ENCODE results near the gene WDPCP. TPM values are rescaled to one million over a fixed set of nuclear protein-coding genes. Genes with fewer than 3 reads are reported as not detected.

The WDPCP gene
- total and polyA plus RNA-seq, 2 of the 13 experiments (the other 11 are each of a cell fraction or from before 2014, with no cell fraction given) = 2.9 to 5.2 TPM

GRCh38 chr2:63596401-63596883 lies 8.2 kb upstream of the WDPCP start (continued):
- TF ChIP-seq TFE3 (CRISPR knock-in tag; IDR thresholded peaks at IDR 0.05) (peak; percentile 57; the same call in 1 of the 2 replicates), GABPA (IDR thresholded peaks at IDR 0.05; ENCODE audit: low read depth, low read length) (no peak), GABPA (CRISPR knock-in tag; IDR thresholded peaks at IDR 0.05; ENCODE audit: low read depth) (peak; percentile 34; the same call in 1 of the 2 replicates), HDAC6 (IDR thresholded peaks at IDR 0.05; ENCODE audit: low read depth, low read length) (no peak), ZMYM4 (CRISPR knock-in tag; IDR thresholded peaks at IDR 0.05) (peak; percentile 76), MAFF (IDR thresholded peaks at IDR 0.05; ENCODE audit: low read depth, low read length) (0 out of 2 replicates have a peak, but pooled peaks have one; percentile 26), KMT2A (CRISPR knock-in tag; IDR thresholded peaks at IDR 0.05) (peak; percentile 50; the same call in 1 of the 2 replicates), SMARCC2 (IDR thresholded peaks at IDR 0.05) (no peak), ZBTB44 (CRISPR knock-in tag; IDR thresholded peaks at IDR 0.05) (no peak), DPF2 (CRISPR knock-in tag; IDR thresholded peaks at IDR 0.05; ENCODE audit: borderline replicate concordance, low read depth) (no peak), TARDBP (CRISPR knock-in tag; IDR thresholded peaks at IDR 0.05) (0 out of 2 replicates have a peak, but pooled peaks have one; percentile 41), IRF2 (CRISPR knock-in tag; IDR thresholded peaks at IDR 0.05) (0 out of 2 replicates have a peak, but pooled peaks have one; percentile 53), ZGPAT (CRISPR knock-in tag; IDR thresholded peaks at IDR 0.05) (peak; percentile 27; the same call in 1 of the 2 replicates), ZSCAN5A (CRISPR knock-in tag; IDR thresholded peaks at IDR 0.05; ENCODE audit: borderline replicate concordance) (0 out of 2 replicates have a peak, but pooled peaks have one; percentile 25), ZNF205 (CRISPR knock-in tag; IDR thresholded peaks at IDR 0.05) (no peak), NCOA2 (CRISPR knock-in tag; IDR thresholded peaks at IDR 0.05) (0 out of 2 replicates have a peak, but pooled peaks have one; percentile 33), SOX5 (CRISPR knock-in tag; IDR thresholded peaks at IDR 0.05; ENCODE audit: borderline replicate concordance) (peak; percentile 76; the same call in 1 of the 2 replicates), THAP11 (CRISPR knock-in tag; IDR thresholded peaks at IDR 0.05) (peak; percentile 56; the same call in 1 of the 2 replicates), PCBP1 (IDR thresholded peaks at IDR 0.05; ENCODE audit: borderline replicate concordance, low read depth, low read length) (no peak), RAD21 (CRISPR knock-in tag; IDR thresholded peaks at IDR 0.05) (no peak), SMYD3 (CRISPR knock-in tag; IDR thresholded peaks at IDR 0.05) (no peak), TBX2 (CRISPR knock-in tag; IDR thresholded peaks at IDR 0.05; ENCODE audit: borderline replicate concordance) (peak; percentile 42; the same call in 1 of the 2 replicates)
- TF ChIP-seq, protein P1, sequence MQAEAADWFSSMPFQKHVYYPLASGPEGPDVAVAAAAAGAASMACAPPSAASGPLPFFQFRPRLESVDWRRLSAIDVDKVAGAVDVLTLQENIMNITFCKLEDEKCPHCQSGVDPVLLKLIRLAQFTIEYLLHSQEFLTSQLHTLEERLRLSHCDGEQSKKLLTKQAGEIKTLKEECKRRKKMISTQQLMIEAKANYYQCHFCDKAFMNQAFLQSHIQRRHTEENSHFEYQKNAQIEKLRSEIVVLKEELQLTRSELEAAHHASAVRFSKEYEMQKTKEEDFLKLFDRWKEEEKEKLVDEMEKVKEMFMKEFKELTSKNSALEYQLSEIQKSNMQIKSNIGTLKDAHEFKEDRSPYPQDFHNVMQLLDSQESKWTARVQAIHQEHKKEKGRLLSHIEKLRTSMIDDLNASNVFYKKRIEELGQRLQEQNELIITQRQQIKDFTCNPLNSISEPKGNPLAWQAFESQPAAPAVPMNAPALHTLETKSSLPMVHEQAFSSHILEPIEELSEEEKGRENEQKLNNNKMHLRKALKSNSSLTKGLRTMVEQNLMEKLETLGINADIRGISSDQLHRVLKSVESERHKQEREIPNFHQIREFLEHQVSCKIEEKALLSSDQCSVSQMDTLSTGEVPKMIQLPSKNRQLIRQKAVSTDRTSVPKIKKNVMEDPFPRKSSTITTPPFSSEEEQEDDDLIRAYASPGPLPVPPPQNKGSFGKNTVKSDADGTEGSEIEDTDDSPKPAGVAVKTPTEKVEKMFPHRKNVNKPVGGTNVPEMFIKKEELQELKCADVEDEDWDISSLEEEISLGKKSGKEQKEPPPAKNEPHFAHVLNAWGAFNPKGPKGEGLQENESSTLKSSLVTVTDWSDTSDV (CRISPR knock-in tag; IDR thresholded peaks at IDR 0.05) = no peak

Measured in HepG2 (cell line).